WI38 (cell line): ENCODE data around the gene APMAP.

Experiments used
- H3K4me3 ChIP-seq: 2 replicates; pipeline ENCODE4 v1.5.1; 2011; ENCODE audit warnings: low read depth, mild to moderate bottlenecking, control low read depth, low read length
- CTCF ChIP-seq: IDR thresholded peaks from 2 replicates; pipeline ENCODE4 v1.5.1; 2012; ENCODE audit warnings: low read depth, mild to moderate bottlenecking, control low read depth, low read length

The APMAP gene

DNA sequence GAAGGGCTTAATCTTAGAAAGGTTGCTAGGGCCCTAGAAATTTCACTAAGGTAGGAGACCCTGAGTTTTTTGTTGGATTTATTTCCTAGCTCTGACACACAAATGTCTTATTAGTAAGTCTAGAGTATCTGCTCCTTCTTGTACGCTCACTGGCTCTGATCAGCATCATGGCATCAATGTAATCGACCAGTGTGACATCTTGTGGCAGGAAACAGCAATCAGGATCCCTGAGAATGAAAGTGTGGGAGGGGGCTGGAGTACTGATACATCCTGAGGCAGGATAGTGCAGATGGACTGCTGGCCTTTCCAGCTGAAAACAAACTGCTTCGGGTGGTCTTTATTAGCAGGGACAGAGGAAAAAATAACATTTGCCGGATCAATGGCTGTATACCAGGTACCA lies 53.5 kb downstream of the APMAP start:
- H3K4me3 ChIP-seq, result no peak overlapping the region
- no peak for TF ChIP-seq CTCF

DNA sequence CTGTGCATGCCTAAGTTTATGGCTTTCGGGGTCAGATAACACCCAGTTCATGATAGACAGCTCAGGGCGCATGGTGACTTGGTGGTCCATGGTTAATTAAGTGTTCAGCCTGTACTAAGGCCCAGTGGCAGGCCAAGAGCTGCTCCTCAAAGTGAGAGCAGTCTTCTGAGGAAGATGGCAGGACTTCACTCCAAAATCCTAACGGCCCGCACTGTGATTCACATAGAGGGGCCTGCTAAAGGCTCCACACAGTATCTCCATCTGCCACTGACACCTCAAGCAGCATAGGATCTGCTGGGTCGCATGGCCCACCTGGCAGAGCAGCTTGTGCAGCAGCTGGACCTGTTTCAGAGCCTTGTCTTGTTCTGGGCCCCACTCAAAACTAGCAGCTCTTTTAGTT lies 54.1 kb downstream of the APMAP start:
- no peak for TF ChIP-seq CTCF
- no peak overlapping the region for H3K4me3 ChIP-seq

- no peak overlapping the region for H3K4me3 ChIP-seq
- no peak for TF ChIP-seq CTCF
These were observed 55.0 kb downstream of the APMAP start for GRCh38 chr20:24937579-24937978.

DNA sequence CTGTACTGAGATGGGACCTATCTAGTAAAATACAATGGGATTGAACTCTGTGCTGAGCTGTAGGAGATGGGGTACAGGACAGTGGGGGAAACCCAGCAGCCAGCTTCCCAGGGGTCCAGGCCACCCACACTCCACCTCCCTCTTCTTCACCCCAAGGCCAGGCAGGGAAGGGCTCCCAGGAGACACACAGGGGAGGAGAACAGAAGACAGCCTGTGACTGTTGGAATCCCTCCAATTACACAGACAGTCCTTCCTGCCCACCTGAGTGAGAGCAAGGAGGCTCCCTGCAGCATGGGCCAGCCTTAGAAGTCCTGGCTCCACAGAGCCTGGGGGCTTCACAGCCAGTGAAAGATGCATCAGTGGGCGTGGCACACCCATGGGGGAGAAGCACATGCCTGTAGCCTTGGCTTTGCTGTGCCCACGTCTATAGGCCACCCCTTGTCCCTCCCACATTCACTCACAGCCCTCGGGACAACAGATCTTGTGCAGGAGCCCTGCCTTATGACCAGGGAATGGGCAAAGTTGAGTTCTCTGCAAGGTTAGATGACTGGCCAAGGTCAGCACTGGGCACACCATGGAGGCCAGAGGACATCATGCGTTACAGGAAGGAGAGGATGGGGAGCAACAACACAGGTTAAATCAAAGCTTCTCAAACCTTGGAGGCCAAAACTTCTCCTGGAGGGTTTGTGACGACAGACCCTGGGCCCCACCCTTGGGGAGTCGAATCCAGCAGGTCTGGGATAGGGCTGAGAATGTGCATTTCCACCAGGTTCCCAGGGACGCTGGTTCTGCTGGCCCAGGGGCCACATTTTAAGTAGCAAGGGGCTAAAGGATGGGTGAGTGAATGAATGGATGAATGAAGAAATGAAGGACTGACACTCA lies 55.8 kb downstream of the APMAP start:
- TF ChIP-seq CTCF, result no peak
- no peak overlapping the region for H3K4me3 ChIP-seq

DNA sequence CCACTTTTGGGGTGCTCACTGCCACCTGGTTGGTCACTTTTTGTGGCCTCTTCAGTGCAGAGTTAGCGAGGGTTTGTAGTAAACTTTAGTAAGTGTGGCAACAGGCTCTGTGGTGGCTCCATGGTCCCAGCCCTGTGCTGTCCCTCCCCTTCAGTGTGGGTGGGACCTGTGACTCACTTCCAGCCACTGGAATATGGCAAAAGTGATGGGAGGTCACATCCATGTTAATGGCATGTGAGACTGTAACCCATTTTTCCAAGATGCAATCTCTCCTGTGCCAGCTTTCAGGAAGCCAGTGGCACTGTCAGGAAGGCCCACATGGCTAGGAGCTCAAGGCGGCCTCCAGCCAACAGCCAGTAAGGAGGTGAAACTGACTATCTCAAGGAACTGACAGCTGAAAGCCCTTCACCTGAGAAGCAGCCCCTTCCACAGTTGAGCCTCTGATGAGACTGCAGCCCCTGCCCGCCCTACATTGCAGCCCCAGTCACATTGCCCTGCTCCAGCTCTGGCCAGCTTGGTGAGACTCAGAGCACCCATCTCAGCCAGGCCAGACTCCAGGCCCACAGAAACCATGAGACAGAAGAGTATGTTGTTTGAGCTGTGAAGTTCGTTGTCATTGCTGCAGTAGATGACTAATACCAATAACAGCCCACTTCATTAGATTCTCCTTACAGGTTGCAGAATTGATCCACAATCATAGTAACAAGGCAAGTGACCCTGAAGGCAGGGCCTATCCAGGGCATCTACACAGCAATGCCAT lies 56.6 kb downstream of the APMAP start:
- no peak for TF ChIP-seq CTCF
- H3K4me3 ChIP-seq, result no peak overlapping the region

- TF ChIP-seq CTCF, result no peak
- no peak overlapping the region for H3K4me3 ChIP-seq
These were observed 57.4 kb downstream of the APMAP start for GRCh38 chr20:24935140-24935539.

GRCh38 chr20:24934716-24935115 lies 57.8 kb downstream of the APMAP start:
- no peak for TF ChIP-seq CTCF
- H3K4me3 ChIP-seq, result no peak overlapping the region
